Thyroid gland (tissue), 4 donors: ENCODE results near the gene WNT8B. TPM values are rescaled to one million over a fixed set of nuclear protein-coding genes. Genes with fewer than 3 reads are reported as not detected.

Source experiments
- DNase-seq, 2 donors: peaks; one replicate each; pipeline ENCODE4 v3.0.0-alpha.2; 2019
- H3K27ac ChIP-seq, 3 donors: fragments of 200-600 bp; sonication (generic); 1 replicate in 2 of 3; 2 replicates in 1 of 3; pipeline ENCODE4 v1.5.1; 2016 to 2019; ENCODE audit warnings: mild to moderate bottlenecking in 1 of 3, moderate library complexity in 1 of 3
- H3K27me3 ChIP-seq: fragments of 200-600 bp; sonication (generic); one replicate; pipeline ENCODE4 v1.5.1; 2019
- H3K36me3 ChIP-seq, 2 donors: fragments of 200-600 bp; sonication (generic); one replicate each; pipeline ENCODE4 v1.5.1; 2016 to 2019
- H3K4me1 ChIP-seq, 2 donors: fragments of 200-600 bp; sonication (generic); one replicate each; pipeline ENCODE4 v1.5.1; 2017 to 2019
- H3K4me3 ChIP-seq, 3 donors: fragments of 200-600 bp; sonication (generic); replicated peaks in 1 of 3; 1 replicate in 2 of 3; 2 replicates in 1 of 3; pipeline ENCODE4 v1.5.1; 2016; ENCODE audit warnings: mild to moderate bottlenecking in 1 of 3
- H3K9me3 ChIP-seq: fragments of 200-600 bp; sonication (generic); one replicate; pipeline ENCODE4 v1.5.1; 2017
- POLR2A ChIP-seq, 2 donors: fragments of 450-650 bp; IDR thresholded peaks; one replicate each; pipeline ENCODE4 v1.6.1; 2017; ENCODE audit warnings: antibody characterized with exemption in 2 of 2, mild to moderate bottlenecking in 2 of 2, moderate library complexity in 1 of 2
- WGBS, 2 donors: methylation state at CpG; one replicate each; pipeline ENCODE4 v1.1.5; 2017; 5-methylcytosine and 5-hydroxymethylcytosine counted together
- intact Hi-C: fragments of 100-400 bp; cut with DNase I; formaldehyde crosslinking; loops from one replicate; pipeline ENCODE4 v1.15.1; 2023
- total RNA-seq, 4 donors: library from RNA; depleted of rRNA; stranded (reverse); fragments of >200 nt; gene quantifications; one replicate each; pipeline ENCODE4 v1.2.3, GENCODE V29; 2016
- TF ChIP-seq, protein P1 (sequence below), 6 experiments: fragments of 200-600 bp in 3 of 6; fragments of 450-650 bp in 3 of 6; sonication (generic) in 3 of 6; IDR thresholded peaks; one replicate each; pipeline ENCODE4 v1.5.1; 2016 to 2019; ENCODE audit warnings: antibody characterized with exemption in 6 of 6, mild to moderate bottlenecking in 2 of 6, inconsistent platforms in 1 of 6, moderate library complexity in 1 of 6

Gene WNT8B
- total RNA-seq, 4 donors from 2014 or later, result not detected

DNA sequence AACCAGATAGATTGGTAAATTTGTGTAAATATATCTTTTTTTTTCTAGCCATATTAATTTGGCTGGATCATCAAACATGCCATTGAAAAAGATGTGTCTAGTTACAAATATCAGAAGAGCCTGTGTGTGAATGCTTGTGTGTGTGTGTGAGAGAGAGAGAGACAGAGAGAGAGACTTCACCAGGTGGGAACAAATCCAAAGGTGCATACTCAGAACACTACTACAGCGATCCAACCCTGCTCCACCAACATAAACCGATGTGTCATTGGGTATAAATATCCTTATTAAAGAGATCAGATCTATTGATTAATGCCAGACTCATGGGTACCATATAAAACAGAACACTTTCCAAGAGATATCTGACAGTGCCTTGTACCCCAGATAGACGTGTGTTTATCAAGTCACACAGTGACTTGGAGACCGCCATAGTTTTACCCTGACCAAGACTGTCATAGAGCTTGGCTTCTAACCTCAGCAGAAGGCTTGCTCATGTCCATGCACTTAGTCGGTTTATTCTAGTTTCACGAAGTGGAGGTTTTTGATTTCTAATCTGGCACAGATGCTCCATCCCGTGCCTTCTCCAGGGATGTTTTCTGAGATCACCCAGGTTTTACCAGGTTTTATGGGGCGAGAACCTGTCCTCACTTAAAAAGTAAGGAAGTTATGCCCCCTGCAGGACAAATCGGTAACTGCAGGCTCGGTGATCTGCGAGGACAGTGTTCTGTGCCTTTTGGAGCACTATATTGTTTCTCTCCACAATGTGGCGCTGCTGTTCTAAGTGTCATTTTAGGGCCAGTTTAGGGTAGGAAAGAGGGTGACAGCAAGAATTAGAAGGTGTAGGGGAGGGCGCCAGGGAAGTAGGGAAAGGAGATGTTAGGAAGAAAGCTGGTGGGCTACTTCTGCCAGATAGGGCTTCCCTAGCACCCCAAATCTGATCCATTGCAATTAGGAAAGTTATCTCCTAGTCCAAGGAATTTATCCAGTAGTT lies 29.3 kb upstream of the WNT8B start:
- intact Hi-C loops, result loop anchor here (2.0 kb wide), 1 partner anchor 95 kb away; no protein-coding TSS in a partner anchor
- H3K4me1 ChIP-seq, result no peaks in the 10 kb centered on the region
- 25 to 28% methylated on average over 13 of the region's 13 CpGs for WGBS, 2 donors

GRCh38 chr10:100436255-100436654 lies 26.6 kb upstream of the WNT8B start:
- Histone ChIP-seq H3K27ac (no peak overlapping the region), H3K27me3 (no peaks in the 10 kb centered on the region), H3K4me3 (no peak overlapping the region), H3K9me3 (no peaks in the 10 kb centered on the region), H3K4me1 (no peaks in the 10 kb centered on the region), H3K36me3 (no peaks in the 10 kb centered on the region)
- intact Hi-C loops, result no loop called here
- 58 to 61% methylated on average over 3 of the region's 3 CpGs for WGBS, 2 donors
- no peak for DNase-seq
- TF ChIP-seq, protein P1, sequence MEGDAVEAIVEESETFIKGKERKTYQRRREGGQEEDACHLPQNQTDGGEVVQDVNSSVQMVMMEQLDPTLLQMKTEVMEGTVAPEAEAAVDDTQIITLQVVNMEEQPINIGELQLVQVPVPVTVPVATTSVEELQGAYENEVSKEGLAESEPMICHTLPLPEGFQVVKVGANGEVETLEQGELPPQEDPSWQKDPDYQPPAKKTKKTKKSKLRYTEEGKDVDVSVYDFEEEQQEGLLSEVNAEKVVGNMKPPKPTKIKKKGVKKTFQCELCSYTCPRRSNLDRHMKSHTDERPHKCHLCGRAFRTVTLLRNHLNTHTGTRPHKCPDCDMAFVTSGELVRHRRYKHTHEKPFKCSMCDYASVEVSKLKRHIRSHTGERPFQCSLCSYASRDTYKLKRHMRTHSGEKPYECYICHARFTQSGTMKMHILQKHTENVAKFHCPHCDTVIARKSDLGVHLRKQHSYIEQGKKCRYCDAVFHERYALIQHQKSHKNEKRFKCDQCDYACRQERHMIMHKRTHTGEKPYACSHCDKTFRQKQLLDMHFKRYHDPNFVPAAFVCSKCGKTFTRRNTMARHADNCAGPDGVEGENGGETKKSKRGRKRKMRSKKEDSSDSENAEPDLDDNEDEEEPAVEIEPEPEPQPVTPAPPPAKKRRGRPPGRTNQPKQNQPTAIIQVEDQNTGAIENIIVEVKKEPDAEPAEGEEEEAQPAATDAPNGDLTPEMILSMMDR (IDR thresholded peaks at IDR 0.05), result no peak
- no peak for TF ChIP-seq POLR2A (IDR thresholded peaks at IDR 0.05)

More for the DNA sequence above, 29.3 kb upstream of the WNT8B start:
- Histone ChIP-seq H3K9me3 (no peaks in the 10 kb centered on the region), H3K27ac (no peak overlapping the region), H3K36me3 (no peaks in the 10 kb centered on the region), H3K27me3 (no peaks in the 10 kb centered on the region), H3K4me3 (no peak overlapping the region)
- DNase-seq, result peak; percentile 92 to 95
- TF ChIP-seq, protein P1 (IDR thresholded peaks at IDR 0.05), result peak; percentile 92 to 99 (median 98)
- no peak for TF ChIP-seq POLR2A (IDR thresholded peaks at IDR 0.05)

- WGBS, 2 donors, result 91 to 92% methylated on average over 6 of the region's 6 CpGs
- no peak for DNase-seq
Observed at GRCh38 chr10:100438674-100439315, 24.0 kb upstream of the WNT8B start.

GRCh38 chr10:100442548-100442947 lies 20.3 kb upstream of the WNT8B start:
- no peaks in the 10 kb centered on the region for H3K27me3 ChIP-seq
- H3K36me3 ChIP-seq, result no peaks in the 10 kb centered on the region
- H3K27ac ChIP-seq, result no peak overlapping the region
- H3K9me3 ChIP-seq, result no peaks in the 10 kb centered on the region
- H3K4me1 ChIP-seq, result no peaks in the 10 kb centered on the region
- H3K4me3 ChIP-seq, result no peak overlapping the region
- TF ChIP-seq, protein P1 (IDR thresholded peaks at IDR 0.05), result no peak
- TF ChIP-seq POLR2A (IDR thresholded peaks at IDR 0.05), result no peak
- intact Hi-C loops, result no loop called here
- WGBS, 2 donors, result 74% methylated on average over 3 of the region's 3 CpGs
- DNase-seq, result no peak

More at GRCh38 chr10:100438674-100439315, 24.0 kb upstream of the WNT8B start:
- H3K27me3 ChIP-seq, result no peaks in the 10 kb centered on the region
- no peaks in the 10 kb centered on the region for H3K4me1 ChIP-seq
- no peaks in the 10 kb centered on the region for H3K36me3 ChIP-seq
- no peaks in the 10 kb centered on the region for H3K9me3 ChIP-seq
- no peak overlapping the region for H3K27ac ChIP-seq
- TF ChIP-seq, protein P1 (IDR thresholded peaks at IDR 0.05), result no peak
- no peak for TF ChIP-seq POLR2A (IDR thresholded peaks at IDR 0.05)
- intact Hi-C loops, result no loop called here
- no peak overlapping the region for H3K4me3 ChIP-seq
